Transverse colon (tissue), 3 donors: ENCODE measurements around the gene RNF128.

ENCODE experiments used
- EP300 ChIP-seq: sonication (generic); formaldehyde crosslinking; IDR thresholded peaks from one replicate; pipeline ENCODE4 v1.6.1; 2017; ENCODE audit warnings: antibody characterized with exemption, low read depth
- POLR2A ChIP-seq: fragments of 450-650 bp; IDR thresholded peaks from one replicate; pipeline ENCODE4 v1.6.1; 2016; ENCODE audit warnings: antibody characterized with exemption, mild to moderate bottlenecking, moderate library complexity
- TF ChIP-seq, protein P1 (sequence below), 5 experiments: fragments of 200-600 bp in 3 of 5; fragments of 450-650 bp in 2 of 5; sonication (generic) in 3 of 5; IDR thresholded peaks; 1 replicate in 2 of 5; 2 replicates in 3 of 5; pipeline ENCODE4 v1.5.1; 2016 to 2017; ENCODE audit warnings: antibody characterized with exemption in 5 of 5, inconsistent platforms in 3 of 5, mild to moderate bottlenecking in 2 of 5, moderate library complexity in 1 of 5

- TF ChIP-seq, protein P1, sequence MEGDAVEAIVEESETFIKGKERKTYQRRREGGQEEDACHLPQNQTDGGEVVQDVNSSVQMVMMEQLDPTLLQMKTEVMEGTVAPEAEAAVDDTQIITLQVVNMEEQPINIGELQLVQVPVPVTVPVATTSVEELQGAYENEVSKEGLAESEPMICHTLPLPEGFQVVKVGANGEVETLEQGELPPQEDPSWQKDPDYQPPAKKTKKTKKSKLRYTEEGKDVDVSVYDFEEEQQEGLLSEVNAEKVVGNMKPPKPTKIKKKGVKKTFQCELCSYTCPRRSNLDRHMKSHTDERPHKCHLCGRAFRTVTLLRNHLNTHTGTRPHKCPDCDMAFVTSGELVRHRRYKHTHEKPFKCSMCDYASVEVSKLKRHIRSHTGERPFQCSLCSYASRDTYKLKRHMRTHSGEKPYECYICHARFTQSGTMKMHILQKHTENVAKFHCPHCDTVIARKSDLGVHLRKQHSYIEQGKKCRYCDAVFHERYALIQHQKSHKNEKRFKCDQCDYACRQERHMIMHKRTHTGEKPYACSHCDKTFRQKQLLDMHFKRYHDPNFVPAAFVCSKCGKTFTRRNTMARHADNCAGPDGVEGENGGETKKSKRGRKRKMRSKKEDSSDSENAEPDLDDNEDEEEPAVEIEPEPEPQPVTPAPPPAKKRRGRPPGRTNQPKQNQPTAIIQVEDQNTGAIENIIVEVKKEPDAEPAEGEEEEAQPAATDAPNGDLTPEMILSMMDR (IDR thresholded peaks at IDR 0.05) = peak in 4 of 5 experiments; percentile 11 to 19 (median 18)
- TF ChIP-seq EP300 = no peak
- no peak for TF ChIP-seq POLR2A
Observed at GRCh38 chrX:106791495-106791894, 65.0 kb downstream of the RNF128 start.
